Middle frontal gyrus (tissue), 1 donor: ENCODE measurements around the gene CAMTA1.

Source experiments
- DNase-seq: peaks from one replicate; pipeline ENCODE4 v3.0.0-alpha.2; 2015; ENCODE audit warnings: low spot score; ENCODE audit errors: extremely low spot score

CAMTA1 gene

GRCh38 chr1:7752512-7753417 lies 967.5 kb downstream of the CAMTA1 start:
- peak; percentile 73 for DNase-seq

GRCh38 chr1:7753641-7754040 lies 968.4 kb downstream of the CAMTA1 start:
- DNase-seq, result no peak

GRCh38 chr1:7754234-7754633 lies 969.0 kb downstream of the CAMTA1 start:
- no peak for DNase-seq

- DNase-seq, result no peak
Observed at GRCh38 chr1:7755448-7755847, 970.2 kb downstream of the CAMTA1 start.

GRCh38 chr1:7760245-7760644 lies 975.0 kb downstream of the CAMTA1 start:
- no peak for DNase-seq

GRCh38 chr1:7761103-7761502 lies 975.8 kb downstream of the CAMTA1 start:
- DNase-seq, result no peak

GRCh38 chr1:7767176-7767575 lies 981.9 kb downstream of the CAMTA1 start:
- DNase-seq, result no peak

GRCh38 chr1:7768583-7768982 lies 983.3 kb downstream of the CAMTA1 start:
- no peak for DNase-seq

- no peak for DNase-seq
Observed at GRCh38 chr1:7769673-7770412, 984.6 kb downstream of the CAMTA1 start.

GRCh38 chr1:7770669-7770996 lies 985.4 kb downstream of the CAMTA1 start:
- no peak for DNase-seq

GRCh38 chr1:7770997-7771822 lies 986.0 kb downstream of the CAMTA1 start, which contains the start of gene VAMP3:
VAMP3 (plus strand) TSS chr1:7771296; CDS start chr1:7771384, 88 bp downstream.
- no peak for DNase-seq

- DNase-seq, result no peak
Observed at GRCh38 chr1:7771823-7772299, 986.6 kb downstream of the CAMTA1 start.

- DNase-seq, result no peak
Observed at GRCh38 chr1:7777591-7777990, 992.3 kb downstream of the CAMTA1 start.

- no peak for DNase-seq
Observed at GRCh38 chr1:7778133-7778628, 992.9 kb downstream of the CAMTA1 start.

- DNase-seq, result no peak
Observed at GRCh38 chr1:7780976-7781375, 995.7 kb downstream of the CAMTA1 start.

- DNase-seq, result no peak
Observed at GRCh38 chr1:7781501-7781900, 996.2 kb downstream of the CAMTA1 start.

GRCh38 chr1:7781923-7782495 lies 996.8 kb downstream of the CAMTA1 start:
- no peak for DNase-seq

- no peak for DNase-seq
Observed at GRCh38 chr1:7783178-7783711, 998.0 kb downstream of the CAMTA1 start.

GRCh38 chr1:7783826-7784491 lies 998.7 kb downstream of the CAMTA1 start, which contains the start of gene PER3:
PER3 (plus strand) TSS chr1:7784291; CDS start chr1:7784878, 587 bp downstream.
- peak; percentile 95 for DNase-seq

GRCh38 chr1:7784492-7785071 lies 999.3 kb downstream of the CAMTA1 start:
- no peak for DNase-seq
